HG03025 (cell line): ENCODE data around the gene TNFRSF11A.

Experiments
- ATAC-seq: cut with Tn5 transposase; IDR thresholded peaks from one replicate; pipeline ENCODE4 v1.9.1; 2021; ENCODE audit warnings: mild to moderate bottlenecking, moderate library complexity; ENCODE audit not compliant: unreplicated experiment, low FRiP score

Gene TNFRSF11A

GRCh38 chr18:62324917-62325805 is at the start of gene TNFRSF11A:
TSS of gene TNFRSF11A (plus strand) at chr18:62325310. CDS start at chr18:62325353, 43 bp downstream.
- ATAC-seq, result peak; percentile 54

GRCh38 chr18:62277045-62277444 is 48.1 kb upstream of the TNFRSF11A start:
- no peak for ATAC-seq

- no peak for ATAC-seq
Observed at GRCh38 chr18:62279561-62279960, 45.5 kb upstream of the TNFRSF11A start.

GRCh38 chr18:62280058-62280457 is 45.1 kb upstream of the TNFRSF11A start:
- no peak for ATAC-seq

GRCh38 chr18:62280786-62281185 is 44.3 kb upstream of the TNFRSF11A start:
- ATAC-seq, result no peak

GRCh38 chr18:62281684-62282083 is 43.4 kb upstream of the TNFRSF11A start:
- ATAC-seq, result no peak

- ATAC-seq, result no peak
Observed at GRCh38 chr18:62282188-62282629, 42.9 kb upstream of the TNFRSF11A start.

GRCh38 chr18:62284637-62285036 is 40.5 kb upstream of the TNFRSF11A start:
- no peak for ATAC-seq

GRCh38 chr18:62285281-62285680 is 39.8 kb upstream of the TNFRSF11A start:
- no peak for ATAC-seq

- peak; percentile 47 for ATAC-seq
Observed at GRCh38 chr18:62287781-62288664, 37.1 kb upstream of the TNFRSF11A start.

GRCh38 chr18:62288665-62289008 is 36.5 kb upstream of the TNFRSF11A start:
- peak; percentile 55 for ATAC-seq

- no peak for ATAC-seq
Observed at GRCh38 chr18:62289047-62289446, 36.1 kb upstream of the TNFRSF11A start.

GRCh38 chr18:62294073-62294472 is 31.0 kb upstream of the TNFRSF11A start:
- no peak for ATAC-seq

GRCh38 chr18:62300359-62300963 is 24.6 kb upstream of the TNFRSF11A start:
- ATAC-seq, result no peak

- no peak for ATAC-seq
Observed at GRCh38 chr18:62301322-62301721, 23.8 kb upstream of the TNFRSF11A start.

- ATAC-seq, result no peak
Observed at GRCh38 chr18:62312851-62313250, 12.3 kb upstream of the TNFRSF11A start.

- ATAC-seq, result no peak
Observed at GRCh38 chr18:62318228-62319180, 6.6 kb upstream of the TNFRSF11A start.

- no peak for ATAC-seq
Observed at GRCh38 chr18:62321201-62321600, 3.9 kb upstream of the TNFRSF11A start.

GRCh38 chr18:62323483-62324180 is 1.5 kb upstream of the TNFRSF11A start:
- ATAC-seq, result no peak
